Psoas muscle (tissue), 8 donors: ENCODE measurements around the gene CES3. TPM values are rescaled to one million over a fixed set of nuclear protein-coding genes. Genes with fewer than 3 reads are reported as not detected.

Source experiments
- ATAC-seq, 4 donors: fragments of 200-7000 bp; cut with Tn5 transposase; one replicate each; pipeline ENCODE4 v1.9.1; 2020; ENCODE audit warnings: moderate library complexity in 3 of 4, mild to moderate bottlenecking in 2 of 4
- DNase-seq, 2 donors: peaks; one replicate each; pipeline ENCODE4 v3.0.0-alpha.2; 2020
- H3K27ac ChIP-seq: fragments of 200-600 bp; one replicate; pipeline ENCODE4 v1.8.0; 2022
- H3K27me3 ChIP-seq, 3 donors: fragments of 200-600 bp in 1 of 3; one replicate each; pipeline versions ENCODE4 v1.6.1 to v1.8.0; 2013 to 2022; ENCODE audit warnings: low read length in 2 of 3, mild to moderate bottlenecking in 2 of 3, moderate library complexity in 1 of 3; ENCODE audit not compliant: insufficient read depth in 3 of 3
- H3K36me3 ChIP-seq, 2 donors: fragments of 200-600 bp in 1 of 2; one replicate each; pipeline versions ENCODE4 v1.6.1 to v1.8.0; 2013 to 2022; ENCODE audit warnings: low read depth in 1 of 2, mild to moderate bottlenecking in 1 of 2, moderate library complexity in 1 of 2; ENCODE audit not compliant: insufficient read depth in 1 of 2
- H3K4me1 ChIP-seq: fragments of 200-600 bp; one replicate; pipeline ENCODE4 v1.8.0; 2022
- H3K4me3 ChIP-seq: fragments of 200-600 bp; one replicate; pipeline ENCODE4 v1.8.0; 2022; ENCODE audit warnings: mild to moderate bottlenecking
- H3K9me3 ChIP-seq: fragments of 200-600 bp; one replicate; pipeline ENCODE4 v1.8.0; 2022
- WGBS, 3 donors: extraction: QIAGEN DNeasy Blood & Tissue Kit; methylation state at CpG; one replicate each; pipeline versions ENCODE4 v1.1.6 to v1.1.7; 2013; 5-methylcytosine and 5-hydroxymethylcytosine counted together
- intact Hi-C, 2 donors: fragments of 100-400 bp; cut with DNase I; formaldehyde crosslinking; loops; one replicate each; pipeline versions ENCODE4 v1.11.0 to v1.14.2; 2022
- polyA plus RNA-seq, 3 donors: library from polyadenylated mRNA; stranded (reverse); fragments of 200-250 nt; gene quantifications; one replicate each; pipeline ENCODE4 v1.2.3, GENCODE V29; 2013
- total RNA-seq, 4 donors: library from RNA; stranded (reverse); fragmentation: NEBNext Ultra II Directional in 2 of 4; extraction: Animal tissue kit (Norgen Biotek cat#: 25700) in 2 of 4; gene quantifications; one replicate each; pipeline versions ENCODE4 v1.2.1 to v1.2.4, GENCODE V29; 2021 to 2023
- TF ChIP-seq, protein P1 (sequence below): fragments of 200-600 bp; IDR thresholded peaks from one replicate; pipeline ENCODE4 v1.8.0; 2022; ENCODE audit warnings: antibody characterized with exemption
- donor health status: healthy with polysubstance abuse.
- donor health status: DM: no; HTN: no; CAD: no; lungs with moderate emphysema.
- donor health status: Bipolar disorder and iron deficiency.
- donor health status: healthy.
- donor health status: DM: yes; HTN: yes; CAD: no.
- donor health status: DM: no; HTN: no; CAD: no.
- donor health status: DM: no; HTN: no; CAD: no.
- donor health status: DM: yes; HTN: yes; CAD: no.

CES3 gene
- total and polyA plus RNA-seq, 7 donors: 0.48 to 15.2 (median 9.7) TPM

DNA sequence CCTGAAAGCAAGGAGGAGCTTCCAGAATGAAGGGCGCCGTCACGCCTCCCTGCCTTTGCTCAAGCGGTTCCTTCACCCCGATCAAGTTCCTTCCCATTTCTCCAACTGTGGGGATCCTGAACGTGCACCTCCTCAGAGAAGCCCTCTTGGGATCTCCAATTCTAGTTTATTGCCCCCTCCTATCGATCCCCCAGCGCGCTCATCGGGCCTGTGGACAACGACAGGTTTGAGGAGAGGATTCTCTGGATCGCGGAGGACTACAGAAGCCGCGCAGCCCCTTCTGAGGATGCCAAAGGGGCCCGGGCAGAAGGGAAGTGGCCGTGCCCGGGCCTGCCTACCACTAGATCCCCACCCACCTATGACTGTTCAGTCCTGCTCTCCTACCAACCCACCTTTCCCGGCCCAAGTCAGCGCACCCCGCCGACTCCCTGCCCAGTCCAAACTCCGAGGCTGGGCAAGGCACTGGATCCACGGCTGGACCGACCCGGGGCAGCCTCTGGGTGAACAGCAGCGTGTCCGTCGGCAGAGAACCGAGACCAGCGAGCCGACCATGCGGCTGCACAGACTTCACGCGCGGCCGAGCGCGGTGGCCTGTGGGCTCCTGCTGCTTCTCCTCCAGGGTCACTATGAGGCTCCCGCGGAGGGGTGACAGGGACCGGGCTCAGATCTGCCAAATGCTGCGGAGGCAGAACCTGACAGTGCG lies 12.8 kb upstream of the CES3 start:
- DNase-seq (peak in 1 of 2 donors; percentile 68), ATAC-seq (peak; percentile 20 to 48 (median 37))
- Histone ChIP-seq H3K27me3 (no peaks in the 10 kb centered on the region), H3K36me3 (peaks cover 0 to 14% of the 10 kb centered on the region in 2 donors), H3K9me3 (peaks cover 8% of the 10 kb centered on the region), H3K27ac (peak overlapping the region; percentile 91), H3K4me1 (peaks cover 11% of the 10 kb centered on the region), H3K4me3 (peak overlapping the region; percentile 77)
- 0 to 4% (median 1%) methylated on average over 42 to 44 of the region's 44 CpGs for WGBS, 3 donors
- TF ChIP-seq, protein P1, sequence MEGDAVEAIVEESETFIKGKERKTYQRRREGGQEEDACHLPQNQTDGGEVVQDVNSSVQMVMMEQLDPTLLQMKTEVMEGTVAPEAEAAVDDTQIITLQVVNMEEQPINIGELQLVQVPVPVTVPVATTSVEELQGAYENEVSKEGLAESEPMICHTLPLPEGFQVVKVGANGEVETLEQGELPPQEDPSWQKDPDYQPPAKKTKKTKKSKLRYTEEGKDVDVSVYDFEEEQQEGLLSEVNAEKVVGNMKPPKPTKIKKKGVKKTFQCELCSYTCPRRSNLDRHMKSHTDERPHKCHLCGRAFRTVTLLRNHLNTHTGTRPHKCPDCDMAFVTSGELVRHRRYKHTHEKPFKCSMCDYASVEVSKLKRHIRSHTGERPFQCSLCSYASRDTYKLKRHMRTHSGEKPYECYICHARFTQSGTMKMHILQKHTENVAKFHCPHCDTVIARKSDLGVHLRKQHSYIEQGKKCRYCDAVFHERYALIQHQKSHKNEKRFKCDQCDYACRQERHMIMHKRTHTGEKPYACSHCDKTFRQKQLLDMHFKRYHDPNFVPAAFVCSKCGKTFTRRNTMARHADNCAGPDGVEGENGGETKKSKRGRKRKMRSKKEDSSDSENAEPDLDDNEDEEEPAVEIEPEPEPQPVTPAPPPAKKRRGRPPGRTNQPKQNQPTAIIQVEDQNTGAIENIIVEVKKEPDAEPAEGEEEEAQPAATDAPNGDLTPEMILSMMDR: no peak
- intact Hi-C loops: loop anchor here in 1 of 2 donors (5.0 kb wide), 1 partner anchor 51 kb away; no protein-coding TSS in a partner anchor

DNA sequence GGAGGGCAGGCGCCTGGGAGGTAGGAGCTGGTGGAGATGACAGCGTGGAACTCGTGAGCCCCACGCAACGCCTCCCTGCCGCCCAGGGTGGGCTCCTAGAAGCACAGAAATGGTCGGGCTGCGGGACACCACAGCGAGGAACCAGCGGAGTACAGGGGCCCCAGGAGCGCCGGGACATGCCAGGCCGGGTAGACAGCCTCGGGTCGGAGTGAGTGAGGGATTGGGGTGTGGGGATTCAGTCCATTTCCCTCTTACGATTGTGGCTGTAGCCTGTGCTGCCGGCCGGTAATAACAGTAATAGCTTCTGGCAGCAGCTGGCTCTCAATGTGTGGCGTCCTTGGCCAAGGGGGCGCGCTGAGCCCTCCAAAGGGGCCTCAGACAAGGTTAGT lies 12.2 kb upstream of the CES3 start:
- no peak for DNase-seq
- peak in 3 of 4 donors; percentile 1 to 14 (median 2) for ATAC-seq
- WGBS, 3 donors: 5 to 22% (median 6%) methylated on average over 15 to 21 of the region's 21 CpGs
- TF ChIP-seq, protein P1: no peak
- Histone ChIP-seq H3K9me3 (peaks cover 8% of the 10 kb centered on the region), H3K27ac (peak overlapping the region; percentile 91), H3K36me3 (peaks cover 0 to 8% of the 10 kb centered on the region in 2 donors), H3K4me3 (peak overlapping the region; percentile 77), H3K4me1 (peaks cover 13% of the 10 kb centered on the region), H3K27me3 (no peaks in the 10 kb centered on the region)
- intact Hi-C loops: loop anchor here in 1 of 2 donors (5.0 kb wide), 1 partner anchor 52 kb away; no protein-coding TSS in a partner anchor

DNA sequence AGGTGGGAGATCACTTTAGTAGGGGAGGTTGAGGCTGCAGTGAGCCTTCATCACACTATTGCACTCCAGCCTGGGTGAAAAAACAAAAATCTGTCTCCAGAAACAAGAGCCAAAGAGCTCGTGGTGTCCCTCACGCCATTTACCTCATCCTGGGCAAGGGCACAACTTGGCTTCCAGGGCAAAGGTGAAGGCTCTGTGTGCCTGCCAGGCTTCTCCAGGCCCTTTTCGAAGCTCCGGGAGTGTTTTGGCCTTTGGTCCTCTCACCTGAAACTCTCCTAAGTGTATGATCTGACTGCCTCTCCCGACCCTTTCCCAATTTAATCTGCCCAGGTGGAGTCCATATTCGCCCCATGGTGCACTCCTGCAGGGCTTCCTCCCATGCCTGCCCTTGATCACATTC lies 11.6 kb upstream of the CES3 start:
- H3K9me3 ChIP-seq: peaks cover 8% of the 10 kb centered on the region
- H3K4me1 ChIP-seq: peaks cover 13% of the 10 kb centered on the region
- intact Hi-C loops: loop anchor here in 1 of 2 donors (5.0 kb wide), 1 partner anchor 52 kb away; no protein-coding TSS in a partner anchor
- ATAC-seq (peak in 2 of 4 donors; percentile 14), DNase-seq (no peak)
- TF ChIP-seq, protein P1: no peak
- WGBS, 3 donors: 26 to 49% (median 28%) methylated on average over 6 of the region's 6 CpGs
- peak overlapping the region; percentile 91 for H3K27ac ChIP-seq
- H3K36me3 ChIP-seq: peaks cover 0 to 2% of the 10 kb centered on the region in 2 donors
- H3K27me3 ChIP-seq: no peaks in the 10 kb centered on the region
- H3K4me3 ChIP-seq: peak overlapping the region; percentile 77

DNA sequence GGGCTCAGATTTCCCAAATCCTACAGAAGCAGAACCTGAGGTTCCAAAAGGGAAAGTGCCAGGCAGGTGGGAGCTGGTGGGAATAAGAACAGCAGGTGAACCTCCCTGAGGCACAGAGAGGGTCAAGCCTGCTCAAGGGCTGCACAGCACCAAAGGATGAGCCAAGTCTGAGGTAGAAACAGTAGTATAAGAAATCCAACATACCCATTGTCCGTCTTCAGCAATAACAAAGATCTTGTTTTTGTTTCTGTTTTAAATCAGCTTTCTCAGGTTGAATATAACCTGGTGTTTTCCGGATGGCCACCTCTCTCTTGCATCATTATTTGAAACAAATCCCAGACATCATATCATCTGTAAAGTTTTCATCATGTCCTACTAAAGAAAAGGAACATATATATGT lies 10.6 kb upstream of the CES3 start:
- intact Hi-C loops: loop anchor here in 1 of 2 donors (10.0 kb wide), 1 partner anchor 56 kb away; no protein-coding TSS in a partner anchor
- H3K4me3 ChIP-seq: peak overlapping the region; percentile 77
- 57 to 76% (median 58%) methylated on average over 2 of the region's 2 CpGs for WGBS, 3 donors
- DNase-seq (no peak), ATAC-seq (no peak)
- TF ChIP-seq, protein P1: no peak
- peaks cover 0 to 3% of the 10 kb centered on the region in 2 donors for H3K36me3 ChIP-seq
- H3K27me3 ChIP-seq: no peaks in the 10 kb centered on the region
- H3K9me3 ChIP-seq: peaks cover 8% of the 10 kb centered on the region
- H3K4me1 ChIP-seq: peaks cover 13% of the 10 kb centered on the region
- peak overlapping the region; percentile 91 for H3K27ac ChIP-seq
